GM12878 (cell line): ENCODE results near the gene TMEM174.

ENCODE experiments used
- EZH2 ChIP-seq: IDR thresholded peaks from 2 replicates; pipeline ENCODE4 v1.6.1; 2012; ENCODE audit warnings: low read depth, mild to moderate bottlenecking, control low read depth, inconsistent platforms, low read length, borderline replicate concordance; ENCODE audit not compliant: control insufficient read depth
- PBX3 ChIP-seq: IDR thresholded peaks from 2 replicates; pipeline ENCODE4 v1.6.1; 2011; ENCODE audit warnings: mild to moderate bottlenecking, low read depth, low read length, moderate library complexity; ENCODE audit not compliant: insufficient replicate concordance
- RB1 ChIP-seq: fragments of 450-650 bp; formaldehyde crosslinking; IDR thresholded peaks from 2 replicates; pipeline ENCODE4 v1.6.1; 2017; ENCODE audit warnings: mild to moderate bottlenecking, borderline replicate concordance
- SIN3A ChIP-seq: IDR thresholded peaks from 2 replicates; pipeline ENCODE4 v1.6.1; 2012; ENCODE audit warnings: low read depth, low read length, improper control_type of control experiment
- SMC3 ChIP-seq: IDR thresholded peaks from 2 replicates; pipeline ENCODE4 v1.6.1; 2011; ENCODE audit warnings: low read length, improper control_type of control experiment, borderline replicate concordance
- TCF7 ChIP-seq: IDR thresholded peaks from 2 replicates; pipeline ENCODE4 v1.6.1; 2014; ENCODE audit warnings: antibody characterized with exemption, borderline replicate concordance
- TF ChIP-seq, protein P1 (sequence below): IDR thresholded peaks from 2 replicates; pipeline ENCODE4 v1.6.1; 2011; ENCODE audit warnings: low read depth, mild to moderate bottlenecking, low read length, moderate library complexity, borderline replicate concordance; ENCODE audit errors: extremely low read depth
- TF ChIP-seq, protein P2 (sequence below): fragments of 450-650 bp; IDR thresholded peaks from 2 replicates; pipeline ENCODE4 v1.6.1; 2014; ENCODE audit warnings: mild to moderate bottlenecking
- TF ChIP-seq, protein P3 (sequence below), 3 experiments: IDR thresholded peaks in 2 of 3; conservative IDR thresholded peaks in 1 of 3; 2 replicates each; pipeline ENCODE4 v1.5.1; 2011; ENCODE audit warnings: low read depth in 3 of 3, low read length in 3 of 3, mild to moderate bottlenecking in 3 of 3, control low read depth in 2 of 3, moderate library complexity in 2 of 3, inconsistent platforms in 1 of 3, mixed read lengths in 1 of 3; ENCODE audit not compliant: control insufficient read depth in 2 of 3, insufficient read depth in 1 of 3; ENCODE audit errors: extremely low read depth in 1 of 3

DNA sequence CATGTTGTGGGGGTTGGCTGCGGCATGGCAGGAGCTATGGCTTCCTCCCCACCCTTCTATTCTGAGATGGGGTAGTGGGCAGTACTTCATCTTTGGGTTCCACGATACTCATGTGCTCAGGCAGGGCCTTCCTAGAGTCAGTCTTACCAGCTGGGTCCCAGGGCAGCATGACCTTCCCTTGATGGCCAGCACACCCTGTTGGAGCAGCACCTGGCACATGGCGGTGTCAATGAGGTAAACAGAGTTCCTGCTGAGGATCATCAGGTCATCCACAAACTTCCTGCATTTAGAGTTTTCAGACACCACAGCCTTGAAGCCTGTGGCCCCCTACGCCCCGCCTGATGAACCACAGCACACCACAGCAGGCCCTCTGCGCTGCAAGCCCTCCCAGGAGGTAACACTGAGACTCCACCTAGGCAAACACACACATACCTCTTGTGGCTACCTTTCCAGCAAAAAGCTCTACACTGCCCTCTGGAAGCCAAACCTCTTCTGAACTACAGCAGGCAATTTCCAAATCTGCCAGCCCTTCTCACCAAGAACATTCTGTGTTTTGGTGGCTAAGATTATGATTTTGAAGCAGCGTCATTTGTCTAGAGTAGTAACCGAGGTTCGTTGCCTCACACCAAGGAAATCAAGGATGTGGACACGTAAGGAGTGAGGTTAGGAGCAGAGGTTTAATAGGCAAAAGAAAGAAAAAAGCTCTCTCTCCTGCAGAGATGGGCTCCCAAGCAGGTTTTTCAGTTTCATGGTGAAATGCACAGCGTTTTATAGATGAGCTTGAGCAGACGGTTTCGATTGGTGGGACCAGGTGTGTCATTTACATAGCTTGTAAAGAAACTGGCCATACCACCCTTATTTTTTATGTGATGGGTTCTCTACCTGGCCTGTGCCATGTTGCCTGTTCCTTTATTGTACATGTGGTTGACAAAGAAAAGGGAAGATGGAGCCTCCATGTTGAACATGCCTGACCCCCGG, 20.3 kb upstream of the TMEM174 start:
- TF ChIP-seq, protein P1, sequence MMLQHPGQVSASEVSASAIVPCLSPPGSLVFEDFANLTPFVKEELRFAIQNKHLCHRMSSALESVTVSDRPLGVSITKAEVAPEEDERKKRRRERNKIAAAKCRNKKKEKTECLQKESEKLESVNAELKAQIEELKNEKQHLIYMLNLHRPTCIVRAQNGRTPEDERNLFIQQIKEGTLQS: no peak
- TF ChIP-seq, protein P2, sequence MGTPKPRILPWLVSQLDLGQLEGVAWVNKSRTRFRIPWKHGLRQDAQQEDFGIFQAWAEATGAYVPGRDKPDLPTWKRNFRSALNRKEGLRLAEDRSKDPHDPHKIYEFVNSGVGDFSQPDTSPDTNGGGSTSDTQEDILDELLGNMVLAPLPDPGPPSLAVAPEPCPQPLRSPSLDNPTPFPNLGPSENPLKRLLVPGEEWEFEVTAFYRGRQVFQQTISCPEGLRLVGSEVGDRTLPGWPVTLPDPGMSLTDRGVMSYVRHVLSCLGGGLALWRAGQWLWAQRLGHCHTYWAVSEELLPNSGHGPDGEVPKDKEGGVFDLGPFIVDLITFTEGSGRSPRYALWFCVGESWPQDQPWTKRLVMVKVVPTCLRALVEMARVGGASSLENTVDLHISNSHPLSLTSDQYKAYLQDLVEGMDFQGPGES: no peak
- TF ChIP-seq SMC3 (no peak), TCF7 (no peak), PBX3 (no peak), SIN3A (no peak), EZH2 (no peak), RB1 (no peak)
- TF ChIP-seq, protein P3, sequence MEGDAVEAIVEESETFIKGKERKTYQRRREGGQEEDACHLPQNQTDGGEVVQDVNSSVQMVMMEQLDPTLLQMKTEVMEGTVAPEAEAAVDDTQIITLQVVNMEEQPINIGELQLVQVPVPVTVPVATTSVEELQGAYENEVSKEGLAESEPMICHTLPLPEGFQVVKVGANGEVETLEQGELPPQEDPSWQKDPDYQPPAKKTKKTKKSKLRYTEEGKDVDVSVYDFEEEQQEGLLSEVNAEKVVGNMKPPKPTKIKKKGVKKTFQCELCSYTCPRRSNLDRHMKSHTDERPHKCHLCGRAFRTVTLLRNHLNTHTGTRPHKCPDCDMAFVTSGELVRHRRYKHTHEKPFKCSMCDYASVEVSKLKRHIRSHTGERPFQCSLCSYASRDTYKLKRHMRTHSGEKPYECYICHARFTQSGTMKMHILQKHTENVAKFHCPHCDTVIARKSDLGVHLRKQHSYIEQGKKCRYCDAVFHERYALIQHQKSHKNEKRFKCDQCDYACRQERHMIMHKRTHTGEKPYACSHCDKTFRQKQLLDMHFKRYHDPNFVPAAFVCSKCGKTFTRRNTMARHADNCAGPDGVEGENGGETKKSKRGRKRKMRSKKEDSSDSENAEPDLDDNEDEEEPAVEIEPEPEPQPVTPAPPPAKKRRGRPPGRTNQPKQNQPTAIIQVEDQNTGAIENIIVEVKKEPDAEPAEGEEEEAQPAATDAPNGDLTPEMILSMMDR (IDR thresholded peaks at IDR 0.05 in 2 of 3, conservative IDR thresholded peaks at IDR 0.05 in 1 of 3; ENCODE audit: control insufficient read depth in 2 of 3, extremely low read depth in 1 of 3, insufficient read depth in 1 of 3, low read depth in 3 of 3, low read length in 3 of 3): no peak
